KMS-11 (cell line): ENCODE data around the gene CAPS.
"Not testable (repeated sequence)": the region's sequence is repeated elsewhere in the genome, so short reads cannot be mapped to it uniquely, and the experiment has no call there.

Experiments used
- H2AFZ ChIP-seq: fragments of 200-600 bp; sonication (generic); 2 replicates; pipeline ENCODE4 v1.6.1; 2016; ENCODE audit warnings: antibody characterized with exemption, mixed run types, low read depth
- H3K27ac ChIP-seq: fragments of 200-600 bp; sonication (generic); 2 replicates; pipeline ENCODE4 v1.6.1; 2016; ENCODE audit warnings: mild to moderate bottlenecking, mixed run types
- H3K27me3 ChIP-seq: fragments of 200-600 bp; sonication (generic); 2 replicates; pipeline ENCODE4 v1.6.1; 2017; ENCODE audit warnings: mild to moderate bottlenecking, low read depth, mixed run types, moderate library complexity; ENCODE audit not compliant: insufficient read depth
- H3K36me3 ChIP-seq: fragments of 200-600 bp; sonication (generic); 2 replicates; pipeline ENCODE4 v1.6.1; 2017; ENCODE audit warnings: mild to moderate bottlenecking, mixed run types; ENCODE audit not compliant: insufficient read depth
- H3K4me1 ChIP-seq: fragments of 200-600 bp; sonication (generic); 2 replicates; pipeline ENCODE4 v1.6.1; 2016; ENCODE audit warnings: mild to moderate bottlenecking, low read depth, mixed run types; ENCODE audit not compliant: poor library complexity, severe bottlenecking
- H3K4me2 ChIP-seq: fragments of 200-600 bp; sonication (generic); 2 replicates; pipeline ENCODE4 v1.7.0; 2016; ENCODE audit warnings: mild to moderate bottlenecking, mixed run types
- H3K4me3 ChIP-seq: fragments of 200-600 bp; sonication (generic); IDR thresholded peaks from 2 replicates; pipeline ENCODE4 v1.6.1; 2017; ENCODE audit warnings: low read depth, low read length, mixed read lengths; ENCODE audit not compliant: insufficient read depth
- H3K79me2 ChIP-seq: fragments of 200-600 bp; sonication (generic); 2 replicates; pipeline ENCODE4 v1.6.1; 2016; ENCODE audit warnings: low read depth, mixed run types; ENCODE audit not compliant: insufficient read depth
- H3K9ac ChIP-seq: fragments of 200-600 bp; sonication (generic); 2 replicates; pipeline ENCODE4 v1.6.1; 2016; ENCODE audit warnings: mild to moderate bottlenecking, mixed run types
- H4K20me1 ChIP-seq: fragments of 200-600 bp; sonication (generic); 2 replicates; pipeline ENCODE4 v1.6.1; 2016; ENCODE audit warnings: mild to moderate bottlenecking, mixed run types; ENCODE audit not compliant: insufficient read depth
- CTCF ChIP-seq: fragments of 200-600 bp; sonication (generic); conservative IDR thresholded peaks from 2 replicates; pipeline ENCODE4 v1.6.1; 2017; ENCODE audit warnings: low read depth, mild to moderate bottlenecking, antibody characterized with exemption, low read length, moderate library complexity, mixed read lengths

CAPS gene

GRCh38 chr19:5870986-5871394, 43.1 kb upstream of the CAPS start:
- Histone ChIP-seq H3K4me3 (no peak overlapping the region), H3K4me2 (no peak overlapping the region), H3K36me3 (no peaks in the 10 kb centered on the region), H3K27me3 (peaks cover 15% of the 10 kb centered on the region; the same call in 1 of the 2 replicates), H4K20me1 (no peaks in the 10 kb centered on the region), H2AFZ (no peak overlapping the region), H3K27ac (no peak overlapping the region), H3K9ac (no peak overlapping the region), H3K79me2 (no peaks in the 10 kb centered on the region), H3K4me1 (no peaks in the 10 kb centered on the region)
- no peak for TF ChIP-seq CTCF

DNA sequence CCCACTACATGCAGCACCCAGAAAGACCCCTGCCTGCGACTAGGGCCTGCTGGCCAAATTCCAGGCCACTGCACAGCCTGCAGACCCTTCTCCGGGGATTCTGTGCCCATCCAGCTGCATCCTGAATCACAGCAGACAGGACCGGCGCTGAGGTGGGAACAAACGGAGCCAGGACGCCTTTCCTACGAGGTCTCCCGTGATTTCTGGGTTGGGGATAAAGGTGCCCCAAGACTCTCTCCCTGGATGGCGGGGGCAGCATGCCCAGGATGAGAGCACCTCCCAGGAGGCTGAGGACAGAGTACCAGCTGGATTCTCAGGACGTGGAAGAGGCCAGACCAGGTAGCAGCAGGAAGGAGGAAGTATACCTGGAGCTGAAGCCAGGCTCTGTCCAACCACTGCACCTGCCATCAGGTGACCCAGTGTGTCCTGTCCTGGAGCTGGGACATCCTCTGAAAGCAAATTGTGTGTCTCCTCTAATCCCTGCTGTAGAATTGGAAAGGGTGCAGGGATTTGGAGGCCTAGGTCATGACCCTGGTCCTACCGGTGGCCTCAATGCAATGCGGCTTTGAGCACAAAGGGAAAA, 40.3 kb upstream of the CAPS start:
- no peaks in the 10 kb centered on the region for H4K20me1 ChIP-seq
- H3K4me1 ChIP-seq = no peaks in the 10 kb centered on the region
- no peaks in the 10 kb centered on the region for H3K79me2 ChIP-seq
- H3K27me3 ChIP-seq = peaks cover 12% of the 10 kb centered on the region; the same call in 1 of the 2 replicates
- TF ChIP-seq CTCF = no peak
- no peak overlapping the region for H3K4me3 ChIP-seq
- no peak overlapping the region for H3K27ac ChIP-seq
- no peak overlapping the region for H2AFZ ChIP-seq
- no peak overlapping the region for H3K9ac ChIP-seq
- H3K36me3 ChIP-seq = no peaks in the 10 kb centered on the region
- H3K4me2 ChIP-seq = no peak overlapping the region

DNA sequence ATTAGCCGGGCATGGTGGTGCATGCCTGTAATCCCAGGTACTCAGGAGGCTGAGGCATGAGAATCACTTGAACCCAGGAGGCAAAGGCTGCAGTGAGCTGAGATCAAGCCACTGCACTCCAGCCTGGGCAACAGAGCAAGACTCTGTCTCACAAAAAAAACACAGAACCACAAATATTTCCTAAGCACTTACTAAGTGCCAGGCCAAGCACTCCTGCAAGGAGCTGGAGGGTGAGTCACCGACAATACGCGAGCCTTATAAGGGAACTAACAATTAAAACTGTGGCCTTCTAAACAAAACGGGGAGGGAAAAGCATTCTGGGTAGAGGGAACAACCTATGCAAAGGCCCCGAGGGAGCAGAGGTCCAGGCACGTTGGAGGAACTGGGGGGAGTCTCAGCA, 39.6 kb upstream of the CAPS start:
- peaks cover 20% of the 10 kb centered on the region; the same call in 1 of the 2 replicates for H3K27me3 ChIP-seq
- not testable (repeated sequence) for H3K79me2 ChIP-seq, H2AFZ ChIP-seq, H3K4me1 ChIP-seq, H3K27ac ChIP-seq, H3K4me3 ChIP-seq, H3K9ac ChIP-seq, H3K4me2 ChIP-seq, H4K20me1 ChIP-seq, H3K36me3 ChIP-seq

DNA sequence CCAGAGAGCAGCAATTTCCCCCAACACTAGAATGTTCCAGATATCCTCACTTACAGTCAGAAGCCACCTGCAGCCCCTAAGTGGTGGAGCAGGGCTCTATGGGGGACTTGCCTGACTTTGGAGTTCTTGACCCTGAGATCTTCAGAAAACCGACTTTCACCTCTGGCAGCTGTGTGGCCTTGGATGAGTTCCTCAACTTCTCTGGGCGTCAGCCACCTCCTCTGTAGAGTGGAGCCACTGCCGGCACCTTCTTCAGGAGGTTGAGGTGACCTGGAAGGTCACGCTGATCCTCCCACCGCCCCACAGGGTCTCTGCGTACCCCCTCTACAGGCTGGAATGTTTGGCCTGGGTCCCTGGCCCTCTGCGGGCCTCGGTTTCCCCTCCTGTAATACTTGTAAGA, 36.6 kb upstream of the CAPS start:
- Histone ChIP-seq H3K27me3 (peaks cover 35% of the 10 kb centered on the region), H3K4me1 (no peaks in the 10 kb centered on the region), H3K27ac (no peak overlapping the region), H2AFZ (no peak overlapping the region), H3K79me2 (no peaks in the 10 kb centered on the region), H4K20me1 (no peaks in the 10 kb centered on the region), H3K9ac (no peak overlapping the region), H3K36me3 (no peaks in the 10 kb centered on the region), H3K4me2 (no peak overlapping the region), H3K4me3 (no peak overlapping the region)
- no peak for TF ChIP-seq CTCF

GRCh38 chr19:5877882-5878281, 36.2 kb upstream of the CAPS start:
- Histone ChIP-seq H3K4me2 (no peak overlapping the region), H4K20me1 (no peaks in the 10 kb centered on the region), H2AFZ (no peak overlapping the region), H3K9ac (no peak overlapping the region), H3K27me3 (peaks cover 37% of the 10 kb centered on the region), H3K4me3 (no peak overlapping the region), H3K36me3 (no peaks in the 10 kb centered on the region), H3K79me2 (no peaks in the 10 kb centered on the region), H3K27ac (no peak overlapping the region), H3K4me1 (no peaks in the 10 kb centered on the region)
- no peak for TF ChIP-seq CTCF
